KMS-11 (cell line): Measurements from ENCODE around the gene TMBIM1.

ENCODE experiments used
- H2AFZ ChIP-seq: fragments of 200-600 bp; sonication (generic); 2 replicates; pipeline ENCODE4 v1.6.1; 2016; ENCODE audit warnings: antibody characterized with exemption, mixed run types, low read depth
- H3K27ac ChIP-seq: fragments of 200-600 bp; sonication (generic); 2 replicates; pipeline ENCODE4 v1.6.1; 2016; ENCODE audit warnings: mild to moderate bottlenecking, mixed run types
- H3K27me3 ChIP-seq: fragments of 200-600 bp; sonication (generic); 2 replicates; pipeline ENCODE4 v1.6.1; 2017; ENCODE audit warnings: mild to moderate bottlenecking, low read depth, mixed run types, moderate library complexity; ENCODE audit not compliant: insufficient read depth
- H3K36me3 ChIP-seq: fragments of 200-600 bp; sonication (generic); 2 replicates; pipeline ENCODE4 v1.6.1; 2017; ENCODE audit warnings: mild to moderate bottlenecking, mixed run types; ENCODE audit not compliant: insufficient read depth
- H3K4me1 ChIP-seq: fragments of 200-600 bp; sonication (generic); 2 replicates; pipeline ENCODE4 v1.6.1; 2016; ENCODE audit warnings: mild to moderate bottlenecking, low read depth, mixed run types; ENCODE audit not compliant: poor library complexity, severe bottlenecking
- H3K4me2 ChIP-seq: fragments of 200-600 bp; sonication (generic); 2 replicates; pipeline ENCODE4 v1.7.0; 2016; ENCODE audit warnings: mild to moderate bottlenecking, mixed run types
- H3K4me3 ChIP-seq: fragments of 200-600 bp; sonication (generic); IDR thresholded peaks from 2 replicates; pipeline ENCODE4 v1.6.1; 2017; ENCODE audit warnings: low read depth, low read length, mixed read lengths; ENCODE audit not compliant: insufficient read depth
- H3K79me2 ChIP-seq: fragments of 200-600 bp; sonication (generic); 2 replicates; pipeline ENCODE4 v1.6.1; 2016; ENCODE audit warnings: low read depth, mixed run types; ENCODE audit not compliant: insufficient read depth
- H3K9ac ChIP-seq: fragments of 200-600 bp; sonication (generic); 2 replicates; pipeline ENCODE4 v1.6.1; 2016; ENCODE audit warnings: mild to moderate bottlenecking, mixed run types
- H4K20me1 ChIP-seq: fragments of 200-600 bp; sonication (generic); 2 replicates; pipeline ENCODE4 v1.6.1; 2016; ENCODE audit warnings: mild to moderate bottlenecking, mixed run types; ENCODE audit not compliant: insufficient read depth
- CTCF ChIP-seq: fragments of 200-600 bp; sonication (generic); conservative IDR thresholded peaks from 2 replicates; pipeline ENCODE4 v1.6.1; 2017; ENCODE audit warnings: low read depth, mild to moderate bottlenecking, antibody characterized with exemption, low read length, moderate library complexity, mixed read lengths

Gene TMBIM1

GRCh38 chr2:218266316-218266979, 25.9 kb downstream of the TMBIM1 start:
- H3K27ac ChIP-seq = no peak overlapping the region
- H3K9ac ChIP-seq = no peak overlapping the region
- H3K4me2 ChIP-seq = no peak overlapping the region
- peaks cover 20% of the 10 kb centered on the region for H3K4me1 ChIP-seq
- no peaks in the 10 kb centered on the region for H3K36me3 ChIP-seq
- H3K4me3 ChIP-seq = no peak overlapping the region
- H2AFZ ChIP-seq = no peak overlapping the region
- peaks cover 21% of the 10 kb centered on the region; the same call in 1 of the 2 replicates for H3K79me2 ChIP-seq
- TF ChIP-seq CTCF = no peak
- H3K27me3 ChIP-seq = no peaks in the 10 kb centered on the region
- no peaks in the 10 kb centered on the region for H4K20me1 ChIP-seq

DNA sequence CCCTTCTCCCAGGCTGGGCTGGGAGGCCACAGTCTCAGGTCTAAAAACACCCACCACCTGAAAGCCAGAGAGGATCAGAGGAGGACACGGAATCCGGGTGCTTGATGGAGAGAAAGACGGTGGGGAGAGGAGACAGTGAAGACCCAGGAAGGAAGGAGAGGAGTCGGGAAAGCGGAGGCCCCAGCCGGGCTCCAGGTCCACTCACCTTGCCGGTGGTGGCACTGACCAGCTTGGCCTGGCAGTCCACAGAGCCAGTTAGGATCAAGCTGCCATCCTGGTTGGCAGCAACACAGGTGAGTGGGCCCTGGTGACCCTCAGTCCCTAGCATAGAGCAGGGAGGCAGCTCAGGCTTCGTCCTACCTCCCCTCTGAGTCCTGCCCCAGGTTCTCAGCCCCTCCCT, 26.7 kb downstream of the TMBIM1 start:
- H2AFZ ChIP-seq = no peak overlapping the region
- no peak overlapping the region for H3K27ac ChIP-seq
- no peaks in the 10 kb centered on the region for H4K20me1 ChIP-seq
- TF ChIP-seq CTCF = no peak
- no peak overlapping the region for H3K4me3 ChIP-seq
- H3K4me1 ChIP-seq = peaks cover 16% of the 10 kb centered on the region
- no peaks in the 10 kb centered on the region for H3K27me3 ChIP-seq
- H3K79me2 ChIP-seq = peaks cover 13% of the 10 kb centered on the region; the same call in 1 of the 2 replicates
- H3K4me2 ChIP-seq = no peak overlapping the region
- H3K9ac ChIP-seq = no peak overlapping the region
- no peaks in the 10 kb centered on the region for H3K36me3 ChIP-seq

DNA sequence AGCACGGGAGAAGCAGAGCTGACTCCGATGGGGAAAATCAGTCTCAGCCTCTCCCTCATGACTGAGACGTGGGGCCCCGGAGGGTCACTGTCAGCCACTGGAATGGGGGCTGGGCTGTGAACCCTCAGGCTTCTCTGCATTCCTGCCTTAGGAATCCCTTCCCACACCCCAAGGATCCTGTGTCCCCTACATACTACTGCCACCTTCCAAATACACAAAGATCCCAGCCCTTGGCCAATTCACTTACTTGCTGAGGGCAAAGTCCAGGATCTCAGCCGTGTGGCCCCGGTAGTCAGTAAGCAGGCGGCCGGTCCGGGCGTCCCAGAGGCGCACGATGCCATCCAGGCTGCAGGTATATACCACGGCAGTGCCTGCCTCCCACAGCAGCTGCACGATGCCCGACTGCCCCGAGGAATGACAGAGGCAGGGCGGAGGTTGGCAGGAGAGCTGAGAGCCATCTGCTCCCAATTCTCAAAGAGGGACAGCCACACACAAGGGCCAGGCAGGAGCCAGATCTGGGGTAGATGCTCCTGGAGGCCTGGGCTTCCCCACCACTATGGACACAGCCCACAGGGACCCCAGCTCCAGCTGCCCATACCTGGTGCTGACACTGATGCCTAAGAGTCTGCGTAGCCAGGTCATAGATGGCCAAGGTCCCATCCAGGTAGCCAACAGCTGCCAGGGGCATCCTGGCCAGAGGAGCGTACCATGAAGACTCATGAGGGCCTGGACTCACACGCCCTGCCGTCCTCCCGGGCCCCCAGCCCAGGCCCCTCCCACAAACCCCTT, 27.3 kb downstream of the TMBIM1 start:
- no peak overlapping the region for H3K27ac ChIP-seq

More for the DNA sequence above, 27.3 kb downstream of the TMBIM1 start:
- Histone ChIP-seq H3K27me3 (no peaks in the 10 kb centered on the region), H3K9ac (no peak overlapping the region), H3K36me3 (no peaks in the 10 kb centered on the region), H2AFZ (no peak overlapping the region), H3K4me1 (peaks cover 16% of the 10 kb centered on the region), H3K4me2 (no peak overlapping the region), H4K20me1 (no peaks in the 10 kb centered on the region), H3K79me2 (peaks cover 12% of the 10 kb centered on the region; the same call in 1 of the 2 replicates), H3K4me3 (no peak overlapping the region)
- no peak for TF ChIP-seq CTCF
